ENCODE measurements around the gene IL1RAPL2.
"Not testable (repeated sequence)": the region's sequence is repeated elsewhere in the genome, so short reads cannot be mapped to it uniquely, and the experiment has no call there.

Gene IL1RAPL2

DNA sequence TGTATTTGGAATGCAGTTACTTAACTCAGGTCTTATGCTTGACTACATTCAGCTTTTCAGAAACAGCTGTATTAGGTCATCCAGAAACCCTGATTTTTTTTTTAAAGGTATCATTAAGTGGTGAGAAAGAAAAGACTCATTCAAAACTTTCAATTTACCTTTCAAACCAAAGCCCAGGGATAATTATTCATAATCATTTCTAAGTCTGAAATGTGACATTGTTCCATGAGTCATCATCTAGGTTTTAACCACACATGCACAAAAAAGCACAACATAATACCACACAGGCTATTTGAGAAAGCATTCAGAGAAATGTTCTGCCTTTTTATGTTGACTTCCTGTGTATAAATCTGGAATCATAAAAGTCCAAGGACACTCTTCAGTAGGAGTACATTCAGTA is 288.2 kb downstream of the IL1RAPL2 start:
- DNase-seq (ENCODE audit: low read depth, low spot score), result no peak

DNA sequence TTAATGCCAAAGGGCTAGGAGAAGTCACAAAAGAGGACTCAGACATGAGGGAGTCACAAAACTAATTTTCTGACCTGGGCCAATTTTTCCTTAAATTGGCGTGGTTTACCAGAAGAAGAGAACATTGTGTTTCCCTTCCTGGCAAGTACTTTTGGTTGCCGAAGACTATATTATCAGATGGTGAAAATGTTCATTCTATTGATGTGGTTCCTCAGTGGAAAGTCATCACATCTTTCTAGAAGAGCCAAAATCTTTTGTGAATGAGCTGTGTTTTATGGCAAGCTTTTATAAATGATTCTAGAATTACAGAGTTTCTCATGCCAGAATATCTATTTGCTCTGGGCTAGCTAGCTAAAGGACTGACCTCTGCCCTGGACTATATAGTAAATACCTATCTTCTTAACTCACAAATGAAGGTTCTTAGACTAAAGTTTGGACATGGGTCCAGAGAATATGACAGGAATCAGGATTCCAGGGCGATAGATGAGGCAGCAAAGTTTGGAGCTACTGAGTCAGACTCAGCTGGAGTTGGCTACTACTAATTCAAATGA is 288.9 kb downstream of the IL1RAPL2 start:
- no peak for DNase-seq (ENCODE audit: low read depth, low spot score)

DNA sequence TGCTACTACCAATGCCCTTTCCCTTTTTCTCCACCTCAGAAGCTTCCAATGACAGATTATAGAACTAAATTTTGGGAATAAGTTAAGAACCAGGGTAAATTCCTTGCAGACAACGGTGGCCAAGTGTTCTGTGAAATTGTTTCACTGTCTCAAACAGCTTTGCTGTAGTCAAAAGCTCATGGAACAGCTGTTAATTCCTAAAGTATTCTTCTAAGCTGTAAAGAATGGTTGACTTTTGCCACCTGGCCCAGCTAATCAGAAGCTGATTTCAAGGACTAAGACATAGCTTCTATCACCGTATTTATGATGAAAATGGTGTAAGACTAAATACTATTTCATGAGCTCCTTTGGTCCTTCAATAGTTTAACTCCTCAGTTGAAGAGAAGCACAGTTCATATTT is 297.5 kb downstream of the IL1RAPL2 start:
- no peak for DNase-seq (ENCODE audit: low read depth, low spot score)

DNA sequence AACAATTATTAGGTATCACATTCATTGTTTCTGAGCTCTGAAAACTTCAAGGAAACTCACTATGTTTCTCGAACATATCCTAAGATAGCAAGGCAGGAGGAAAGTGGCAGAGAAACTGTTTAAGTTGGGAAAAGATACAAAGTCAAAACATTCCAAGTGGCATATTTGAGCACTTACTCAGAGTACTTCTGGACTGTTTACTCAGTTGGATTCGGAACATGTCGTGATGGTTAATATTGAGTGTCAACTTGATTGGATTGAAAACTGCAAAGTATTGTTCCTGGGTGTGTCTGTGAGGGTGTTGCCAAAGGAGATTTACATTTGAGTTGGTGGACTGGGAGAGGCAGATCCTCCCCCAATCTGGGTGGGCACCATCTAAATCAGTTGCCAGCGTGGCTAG is 298.3 kb downstream of the IL1RAPL2 start:
- DNase-seq (ENCODE audit: low read depth, low spot score), result no peak

DNA sequence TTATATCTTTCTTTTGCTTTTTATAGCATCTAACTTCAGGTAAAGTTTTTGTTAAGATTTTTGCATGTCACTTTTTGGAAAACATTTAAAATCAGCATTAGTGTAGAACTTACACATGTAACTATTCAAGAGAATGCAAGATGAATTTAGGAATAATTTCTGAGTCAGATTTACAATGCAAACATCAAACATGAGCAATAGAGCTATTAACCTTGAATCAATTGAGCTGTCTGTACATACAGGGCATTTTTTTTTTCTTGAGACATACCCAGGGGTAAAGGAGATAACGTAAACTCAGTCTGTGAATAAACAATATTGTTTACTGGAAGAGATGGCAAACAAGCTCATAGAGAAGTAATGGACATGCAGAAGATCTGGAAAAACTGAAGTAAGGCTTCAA is 311.5 kb downstream of the IL1RAPL2 start:
- DNase-seq (ENCODE audit: low read depth, low spot score), result no peak

DNA sequence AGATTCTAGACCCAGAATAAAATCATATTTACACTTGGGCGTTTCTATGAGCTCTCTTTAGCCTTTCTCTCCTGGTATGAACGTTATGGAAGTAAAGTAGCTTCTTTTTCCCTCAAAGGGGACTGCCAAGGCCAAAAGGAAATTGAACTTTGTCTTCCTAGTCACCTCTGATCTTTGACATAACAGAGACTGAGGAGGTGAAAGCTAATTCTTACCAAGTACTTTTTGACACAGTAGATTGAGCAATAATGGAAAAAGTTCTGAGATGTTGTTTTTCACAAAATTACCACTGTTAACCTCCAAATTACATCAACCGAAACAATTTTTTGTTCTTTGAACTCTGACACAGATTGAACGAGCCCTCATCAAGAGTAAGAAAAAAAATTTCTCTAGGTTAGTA is 336.1 kb downstream of the IL1RAPL2 start:
- DNase-seq (ENCODE audit: low read depth, low spot score), result no peak

DNA sequence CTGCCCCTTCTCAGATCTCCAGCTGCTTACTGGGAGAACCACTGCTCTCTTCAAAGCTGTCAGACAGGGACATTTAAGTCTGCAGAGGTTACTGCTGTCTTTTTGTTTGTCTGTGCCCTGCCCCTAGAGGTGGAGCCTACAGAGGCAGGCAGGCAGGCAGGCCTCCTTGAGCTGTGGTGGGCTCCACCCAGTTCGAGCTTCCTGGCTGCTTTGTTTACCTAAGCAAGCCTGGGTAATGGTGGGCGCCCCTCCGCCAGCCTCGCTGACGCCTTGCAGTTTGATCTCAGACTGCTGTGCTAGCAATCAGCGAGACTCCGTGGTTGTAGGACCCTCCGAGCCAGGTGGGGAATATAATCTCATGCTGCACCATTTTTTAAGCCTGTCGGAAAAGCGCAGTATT is 343.7 kb downstream of the IL1RAPL2 start:
- DNase-seq (ENCODE audit: low read depth, low spot score), result not testable (repeated sequence)

DNA sequence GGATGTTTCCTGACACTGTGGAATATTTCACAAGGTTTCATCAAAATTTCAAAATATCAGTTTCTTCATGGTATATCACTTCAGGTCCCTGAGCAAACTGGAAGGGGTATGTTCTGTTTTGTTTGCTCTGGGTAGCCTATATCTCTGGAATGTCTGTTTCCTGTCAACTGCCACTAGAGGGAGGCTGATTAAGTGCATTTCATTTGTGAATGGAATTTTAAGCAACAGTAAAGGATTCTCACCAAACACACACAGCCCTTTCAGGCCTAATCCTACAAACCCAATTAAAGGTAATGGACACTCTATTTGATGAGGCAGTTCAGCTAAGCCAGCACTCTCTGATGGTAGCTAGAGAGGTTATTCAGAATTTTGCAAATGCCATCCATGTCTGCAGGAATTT is 347.3 kb downstream of the IL1RAPL2 start:
- DNase-seq (ENCODE audit: low read depth, low spot score), result no peak

DNA sequence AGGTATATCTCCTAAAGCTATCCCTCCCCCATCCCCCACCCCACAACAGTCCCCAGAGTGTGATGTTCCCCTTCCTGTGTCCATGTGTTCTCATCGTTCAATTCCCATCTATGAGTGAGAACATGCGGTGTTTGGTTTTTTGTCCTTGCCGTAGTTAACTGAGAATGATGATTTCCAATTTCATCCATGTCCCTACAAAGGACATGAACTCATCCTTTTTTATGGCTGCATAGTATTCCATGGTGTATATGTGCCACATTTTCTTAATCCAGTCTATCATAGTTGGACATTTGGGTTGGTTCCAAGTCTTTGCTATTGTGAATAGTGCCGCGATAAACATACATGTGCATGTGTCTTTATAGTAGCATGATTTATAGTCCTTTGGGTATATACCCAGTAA is 348.7 kb downstream of the IL1RAPL2 start:
- not testable (repeated sequence) for DNase-seq (ENCODE audit: low read depth, low spot score)

DNA sequence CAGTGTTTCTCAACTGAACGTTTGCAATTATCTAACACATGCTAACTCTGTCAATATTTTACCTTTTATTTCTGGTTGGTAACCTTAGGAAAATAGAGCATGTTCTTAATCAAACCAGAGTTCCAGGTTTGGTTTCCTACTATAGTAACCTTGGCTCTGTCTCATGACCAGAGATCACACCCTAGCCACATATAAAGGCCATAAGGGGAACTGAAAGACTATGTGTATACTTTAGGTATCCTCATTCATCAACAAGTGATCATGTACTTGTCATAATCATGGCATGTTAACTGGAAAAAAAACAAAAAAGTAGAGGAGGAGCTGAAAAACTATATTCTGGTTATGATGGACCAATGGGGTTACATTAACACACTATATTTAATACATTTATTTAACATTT is 352.1 kb downstream of the IL1RAPL2 start:
- no peak for DNase-seq (ENCODE audit: low read depth, low spot score)

DNA sequence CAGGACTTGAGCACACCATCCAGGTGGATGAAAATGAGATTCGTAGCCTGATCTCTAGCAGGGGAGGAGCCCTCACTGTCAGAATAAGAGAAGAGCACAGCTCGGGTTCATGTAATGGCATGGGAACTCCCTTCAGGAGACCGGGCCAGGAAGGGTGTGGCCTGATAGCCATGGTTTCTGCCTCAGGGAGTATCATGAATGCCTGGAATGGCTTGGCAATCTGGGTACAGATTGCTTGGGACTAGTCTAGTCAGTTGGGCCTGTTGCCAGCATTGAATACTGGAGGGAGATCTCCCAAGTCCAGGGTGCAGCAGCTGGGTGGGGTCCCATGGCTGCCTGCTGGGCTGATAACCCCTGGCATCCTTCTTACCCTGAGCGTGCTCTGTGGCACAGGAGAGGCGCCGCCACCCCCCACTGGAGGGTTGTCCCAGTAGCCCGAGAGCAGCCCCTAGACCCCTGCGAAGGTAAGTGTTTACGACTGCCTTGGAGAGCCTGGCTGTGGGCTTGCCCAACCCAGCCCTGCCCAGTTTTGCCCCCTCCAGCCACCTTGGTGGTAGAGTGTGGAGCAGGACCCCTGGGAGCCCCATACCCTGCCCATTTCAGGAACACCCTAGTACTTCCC is 355.7 kb downstream of the IL1RAPL2 start:
- no peak for DNase-seq (ENCODE audit: low read depth, low spot score)

DNA sequence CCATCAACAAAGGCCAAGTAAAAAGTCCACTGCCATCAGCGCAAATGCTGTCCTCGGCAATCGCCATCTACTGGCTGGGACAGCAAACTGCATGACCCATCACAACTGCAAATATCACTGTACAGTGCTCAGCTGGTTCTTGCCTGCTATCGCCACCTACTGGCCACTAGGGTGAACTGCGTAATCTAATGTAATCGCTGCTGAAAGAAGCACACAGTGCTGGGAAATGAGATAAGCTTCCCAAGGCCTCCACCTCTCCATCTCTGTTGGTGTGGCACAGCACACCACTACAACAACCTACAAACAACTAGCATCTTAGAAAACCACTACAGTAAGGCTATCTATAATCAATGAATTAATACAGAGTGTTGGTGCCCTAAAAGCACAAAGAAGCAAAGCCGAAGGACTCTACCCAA is 356.2 kb downstream of the IL1RAPL2 start:
- peak; percentile 18 for DNase-seq (ENCODE audit: low read depth, low spot score)

DNA sequence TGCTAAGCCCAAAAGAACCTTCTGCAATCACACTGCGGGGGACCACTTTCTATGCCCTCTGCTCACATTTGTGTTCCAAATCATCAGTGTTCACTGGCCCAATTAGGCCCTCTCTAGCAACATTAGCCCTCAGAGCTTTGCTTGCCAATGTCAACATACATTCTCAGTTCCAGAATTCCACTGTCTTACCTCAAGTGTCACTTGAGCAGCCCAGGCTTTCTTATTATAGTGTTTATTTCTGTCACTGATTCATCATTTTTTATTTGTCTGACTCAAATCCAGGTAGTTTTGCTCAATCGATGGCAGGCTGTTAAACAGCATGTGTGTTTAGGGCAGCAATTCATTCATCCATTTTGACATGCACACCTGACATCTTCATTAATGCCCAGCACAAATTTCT is 363.3 kb downstream of the IL1RAPL2 start:
- DNase-seq (ENCODE audit: low read depth, low spot score), result no peak

DNA sequence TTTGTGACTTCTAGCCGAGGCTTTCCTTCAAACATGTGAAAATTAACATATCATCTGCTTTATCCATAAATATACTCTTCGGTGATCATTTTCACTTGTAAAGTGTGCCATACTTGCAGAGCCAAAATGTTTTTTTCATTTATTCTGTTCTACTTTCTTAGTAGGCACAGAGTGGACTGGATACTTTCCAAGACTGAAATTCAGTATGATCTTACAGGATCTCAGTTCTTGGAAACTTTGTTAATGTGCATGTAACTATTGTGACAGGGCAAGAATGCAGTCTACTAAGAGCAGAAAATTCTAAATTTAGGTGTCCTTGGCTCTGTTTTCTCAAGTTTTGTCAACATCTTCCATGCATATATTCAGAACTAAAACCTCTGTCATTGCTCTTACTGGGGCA is 369.6 kb downstream of the IL1RAPL2 start:
- no peak for DNase-seq (ENCODE audit: low read depth, low spot score)

DNA sequence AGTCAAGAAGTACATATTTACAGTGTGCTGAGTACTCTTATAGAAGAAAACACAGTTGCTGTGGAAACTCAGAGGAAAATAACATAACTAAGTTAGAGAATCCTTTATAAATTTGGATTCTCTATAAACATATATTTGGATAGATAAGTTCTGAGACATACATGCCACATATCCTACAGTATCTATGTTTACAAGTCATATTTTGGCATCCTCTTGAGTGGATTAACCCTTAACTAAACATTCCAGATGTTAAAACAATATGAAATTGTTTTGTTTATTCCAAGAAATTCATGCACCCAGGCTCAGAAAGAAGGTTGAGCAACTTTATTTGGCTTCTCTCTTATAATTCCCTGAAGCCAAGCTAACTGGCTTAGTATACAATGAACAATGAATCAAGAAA is 387.3 kb downstream of the IL1RAPL2 start:
- DNase-seq (ENCODE audit: low read depth, low spot score), result no peak

DNA sequence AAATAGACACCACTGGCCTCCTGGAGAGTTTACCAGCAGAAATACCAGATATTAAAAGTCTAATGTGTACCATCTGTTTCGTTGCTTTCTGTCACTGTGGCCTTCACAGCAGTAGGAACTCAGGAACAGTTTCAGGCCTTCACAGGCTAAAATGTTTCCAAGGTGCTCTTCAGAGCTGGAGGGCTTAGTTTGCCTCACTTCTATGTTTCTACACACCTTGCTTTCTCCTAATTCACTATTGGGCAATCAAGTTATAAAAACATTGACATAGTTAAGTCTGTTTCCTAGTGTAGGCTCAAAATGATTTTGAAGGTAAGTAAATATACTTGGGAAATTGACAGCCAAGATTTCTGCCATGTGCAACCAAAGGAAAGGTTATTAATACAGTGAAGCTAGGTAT is 395.9 kb downstream of the IL1RAPL2 start:
- DNase-seq (ENCODE audit: low read depth, low spot score), result no peak

DNA sequence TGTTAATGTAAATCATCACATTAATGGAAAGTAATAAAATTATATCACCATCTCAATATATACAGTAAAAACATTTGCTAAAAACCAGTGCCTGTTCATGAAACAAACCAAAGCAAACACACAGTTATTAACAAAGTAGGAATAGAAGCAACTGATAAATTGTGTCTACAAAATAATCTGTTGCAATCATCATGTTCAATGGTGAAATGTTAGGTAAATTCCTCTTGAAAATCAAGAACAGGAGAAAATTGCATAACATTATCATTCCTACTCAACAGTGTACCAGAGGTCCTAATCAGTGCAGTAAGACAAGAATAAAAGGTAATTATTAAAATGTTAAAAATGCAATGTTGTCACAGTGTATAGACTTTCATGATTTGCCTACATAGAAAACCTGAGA is 402.2 kb downstream of the IL1RAPL2 start:
- DNase-seq (ENCODE audit: low read depth, low spot score), result no peak

DNA sequence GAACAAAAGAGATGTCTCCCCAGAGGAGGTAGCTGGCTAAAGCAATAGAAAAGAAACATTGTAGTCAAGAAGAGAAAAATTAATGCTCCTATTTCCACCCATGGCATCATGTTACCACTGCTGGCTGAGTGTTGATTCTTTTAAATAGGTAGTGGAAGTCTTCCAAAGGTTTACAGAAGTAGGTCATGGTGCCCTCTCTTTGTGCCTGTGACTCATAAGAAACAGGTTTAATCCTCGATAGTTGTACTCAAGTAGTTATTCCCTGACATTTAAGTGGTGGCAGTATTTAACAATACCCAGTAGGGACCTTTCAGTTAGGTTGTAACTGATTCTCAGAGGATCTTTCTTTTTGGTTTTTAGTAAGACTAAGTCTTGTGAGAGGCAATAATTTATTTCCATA is 406.7 kb downstream of the IL1RAPL2 start:
- no peak for DNase-seq (ENCODE audit: low read depth, low spot score)

DNA sequence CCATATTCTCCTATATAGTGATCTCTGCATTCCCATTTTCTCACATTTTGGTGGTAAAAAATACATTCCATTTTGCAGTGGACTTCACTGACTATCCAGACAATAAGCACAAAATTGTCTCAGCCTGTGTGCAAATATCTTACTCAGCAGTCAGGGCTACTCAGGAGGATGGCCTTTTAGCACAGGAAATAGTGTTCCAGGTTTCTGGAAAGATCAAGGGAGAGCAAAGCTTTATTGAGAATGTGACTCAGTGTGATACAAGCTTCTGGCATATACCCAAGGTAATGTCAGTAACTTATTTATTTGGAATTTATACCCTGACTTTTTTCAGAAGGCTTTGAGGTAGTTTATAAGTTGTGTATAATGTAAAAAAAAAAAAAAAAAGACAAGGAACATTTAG is 421.1 kb downstream of the IL1RAPL2 start:
- DNase-seq (ENCODE audit: low read depth, low spot score), result no peak

DNA sequence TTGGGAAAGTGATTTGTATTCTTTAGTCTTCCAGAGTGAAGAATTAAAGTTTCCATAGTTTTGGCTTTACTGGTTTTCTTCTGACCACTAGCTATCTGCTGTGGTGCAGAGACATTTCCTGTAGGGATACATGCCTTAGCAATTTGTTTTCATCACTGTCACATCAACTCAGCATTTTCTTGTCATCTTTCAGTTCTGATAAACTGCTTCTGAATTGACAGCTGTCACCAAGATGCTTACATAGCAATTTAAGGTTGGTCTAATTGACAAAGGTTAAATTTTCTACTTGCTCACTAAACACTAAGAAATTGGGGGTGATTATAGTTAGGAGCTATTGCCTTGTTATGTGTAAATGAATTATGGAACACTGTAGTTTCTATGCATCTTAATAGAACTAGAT is 422.0 kb downstream of the IL1RAPL2 start:
- DNase-seq (ENCODE audit: low read depth, low spot score), result no peak

DNA sequence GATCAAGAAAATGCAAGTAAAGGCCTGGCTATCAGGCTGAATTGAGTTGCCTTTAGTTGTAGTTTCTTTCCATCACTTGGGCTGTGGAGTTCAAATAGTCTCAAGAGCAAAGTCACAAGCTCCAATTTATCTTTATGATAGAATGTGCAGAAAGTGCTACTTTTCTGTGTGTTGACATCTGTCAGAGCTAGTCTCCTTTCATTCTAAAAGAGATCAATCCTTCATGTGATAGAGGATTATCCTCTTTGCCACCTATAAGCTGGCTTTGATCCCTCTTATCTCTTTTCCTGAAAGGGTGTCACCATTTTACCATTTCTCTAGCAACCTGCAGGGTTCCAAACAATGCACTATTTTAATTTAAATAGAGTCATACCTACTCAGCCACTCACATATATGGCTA is 429.5 kb downstream of the IL1RAPL2 start:
- no peak for DNase-seq (ENCODE audit: low read depth, low spot score)

DNA sequence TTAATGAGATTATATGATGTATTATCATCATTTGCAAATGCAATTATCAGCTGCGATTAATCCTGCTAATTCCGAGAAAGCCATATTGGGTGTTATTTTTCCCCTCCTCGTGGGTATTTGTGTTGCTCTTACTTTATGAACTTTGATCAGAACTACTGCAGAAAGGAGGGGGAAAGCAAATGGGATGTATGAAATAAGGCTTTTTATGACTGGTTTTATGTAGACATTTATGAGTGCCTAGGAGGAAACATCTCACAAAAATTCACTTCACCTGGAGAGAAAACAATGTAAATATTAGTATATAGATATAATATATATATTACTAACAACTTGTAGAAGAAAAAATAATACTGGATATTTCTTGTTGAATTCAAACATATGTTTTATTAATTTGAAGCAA is 440.1 kb downstream of the IL1RAPL2 start:
- DNase-seq (ENCODE audit: low read depth, low spot score), result no peak

DNA sequence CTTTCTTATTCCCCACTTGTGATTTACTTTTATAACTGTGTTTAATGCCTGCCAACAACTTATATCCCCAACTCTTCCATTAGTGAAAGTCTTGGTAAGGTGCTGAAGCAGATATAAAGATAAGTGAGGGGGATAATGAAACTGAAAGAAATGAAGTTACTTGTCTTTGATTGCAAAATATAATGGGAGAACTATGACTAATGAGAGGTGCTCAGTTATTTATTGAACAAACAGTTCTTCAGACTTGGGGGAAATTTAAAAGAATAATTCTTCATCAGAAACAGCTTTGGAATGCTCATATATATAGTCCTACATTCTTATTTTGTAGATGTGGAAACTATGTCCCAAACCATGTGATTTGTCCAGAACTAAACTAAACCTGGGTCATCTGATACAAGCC is 441.0 kb downstream of the IL1RAPL2 start:
- no peak for DNase-seq (ENCODE audit: low read depth, low spot score)

DNA sequence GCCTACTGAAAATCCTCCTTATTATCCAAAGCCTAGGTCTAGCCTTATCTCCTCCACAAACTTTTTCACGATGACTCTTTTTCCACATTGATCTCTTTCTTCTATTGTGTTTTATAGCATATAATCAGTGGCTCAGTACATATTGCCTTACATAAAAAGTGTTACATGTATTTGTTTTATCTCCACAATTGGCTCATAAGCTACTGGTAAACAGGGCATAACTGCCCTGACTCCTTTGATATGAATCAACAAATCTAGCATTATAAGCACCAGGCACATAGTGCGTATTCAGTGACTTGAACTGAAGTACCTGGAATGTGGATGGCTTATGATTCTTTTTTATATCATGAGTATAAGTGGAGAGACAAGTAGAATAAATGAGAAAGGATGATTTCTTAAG is 447.7 kb downstream of the IL1RAPL2 start:
- DNase-seq (ENCODE audit: low read depth, low spot score), result no peak

All from activated CD4-positive, CD25-positive, alpha-beta regulatory T cell treated with anti-CD3 and anti-CD28 coated beads, Interleukin-2, amount 50 U/mL, for 16 hours (primary cell).